Smooth muscle cell (in vitro differentiated cells): ENCODE results near the gene ODF2. TPM values are rescaled to one million over a fixed set of nuclear protein-coding genes. Genes with fewer than 3 reads are reported as not detected.
A peak's percentile ranks its signal among the peaks of the same experiment; 100 is the strongest.

Source experiments
- DNase-seq: peaks from one replicate; lab custom pipeline; 2025; ENCODE audit not compliant: unreplicated experiment; lab: John Stamatoyannopoulos, UW
- H2AFZ ChIP-seq: fragments of 200-600 bp; sonication (generic); 2 replicates; pipeline ENCODE4 v1.6.0; 2016; ENCODE audit warnings: antibody characterized with exemption, low read depth, mild to moderate bottlenecking
- H3F3A ChIP-seq: fragments of 200-600 bp; sonication (generic); 2 replicates; pipeline ENCODE4 v1.6.0; 2017; ENCODE audit warnings: antibody characterized with exemption, low read depth
- H3K27ac ChIP-seq: fragments of 200-600 bp; sonication (generic); 2 replicates; pipeline ENCODE4 v1.5.1; 2016; ENCODE audit warnings: low read depth, mild to moderate bottlenecking
- H3K27me3 ChIP-seq: fragments of 200-600 bp; sonication (generic); 2 replicates; pipeline ENCODE4 v1.6.1; 2016; ENCODE audit warnings: low read depth, mild to moderate bottlenecking
- H3K36me3 ChIP-seq: fragments of 200-600 bp; sonication (generic); 2 replicates; pipeline ENCODE4 v1.5.1; 2016; ENCODE audit warnings: low read depth
- H3K4me1 ChIP-seq: fragments of 200-600 bp; sonication (generic); 2 replicates; pipeline ENCODE4 v1.5.1; 2016; ENCODE audit warnings: low read depth
- H3K4me2 ChIP-seq: fragments of 200-600 bp; sonication (generic); 2 replicates; pipeline ENCODE4 v1.6.0; 2016; ENCODE audit warnings: mild to moderate bottlenecking
- H3K4me3 ChIP-seq: fragments of 200-600 bp; sonication (generic); 2 replicates; pipeline ENCODE4 v1.5.1; 2016; ENCODE audit warnings: mild to moderate bottlenecking
- H3K79me2 ChIP-seq: fragments of 200-600 bp; sonication (generic); 2 replicates; pipeline ENCODE4 v1.6.0; 2016; ENCODE audit warnings: low read depth, mild to moderate bottlenecking
- H3K9ac ChIP-seq: fragments of 200-600 bp; sonication (generic); 2 replicates; pipeline ENCODE4 v1.6.0; 2016; ENCODE audit warnings: low read depth
- H3K9me3 ChIP-seq: fragments of 200-600 bp; sonication (generic); replicated peaks from 2 replicates; pipeline ENCODE4 v1.5.1; 2016; ENCODE audit warnings: low read depth
- H4K20me1 ChIP-seq: fragments of 200-600 bp; sonication (generic); 2 replicates; pipeline ENCODE4 v1.6.0; 2016; ENCODE audit warnings: low read depth
- WGBS: methylation state at CpG from one replicate; pipeline ENCODE4 v1.1.7; 2016; ENCODE audit warnings: low lambda C conversion rate; 5-methylcytosine and 5-hydroxymethylcytosine counted together
- polyA plus RNA-seq: library from polyadenylated mRNA; unstranded; fragments of >200 nt; fragmentation: Nextera tagmentation; extraction: Ambion mirVana; gene quantifications from 2 replicates; pipeline ENCODE4 v1.2.1, GENCODE V29; 2016
- total RNA-seq: library from RNA; depleted of rRNA; stranded (reverse); fragments of >200 nt; gene quantifications from 2 replicates; pipeline ENCODE4 v1.2.3, GENCODE V29; 2014
- TF ChIP-seq, protein P1 (sequence below): fragments of 200-600 bp; sonication (generic); IDR thresholded peaks from 2 replicates; pipeline ENCODE4 v1.5.1; 2017; ENCODE audit warnings: borderline replicate concordance, mild to moderate bottlenecking, antibody characterized with exemption; ENCODE audit not compliant: insufficient read depth, poor library complexity, severe bottlenecking

The ODF2 gene
- total and polyA plus RNA-seq, 2 experiments from 2014 or later: 17.7 to 33.2 TPM

GRCh38 chr9:128409450-128409849, 46.4 kb upstream of the ODF2 start:
- no peak overlapping the region for H3K4me2 ChIP-seq
- TF ChIP-seq, protein P1, sequence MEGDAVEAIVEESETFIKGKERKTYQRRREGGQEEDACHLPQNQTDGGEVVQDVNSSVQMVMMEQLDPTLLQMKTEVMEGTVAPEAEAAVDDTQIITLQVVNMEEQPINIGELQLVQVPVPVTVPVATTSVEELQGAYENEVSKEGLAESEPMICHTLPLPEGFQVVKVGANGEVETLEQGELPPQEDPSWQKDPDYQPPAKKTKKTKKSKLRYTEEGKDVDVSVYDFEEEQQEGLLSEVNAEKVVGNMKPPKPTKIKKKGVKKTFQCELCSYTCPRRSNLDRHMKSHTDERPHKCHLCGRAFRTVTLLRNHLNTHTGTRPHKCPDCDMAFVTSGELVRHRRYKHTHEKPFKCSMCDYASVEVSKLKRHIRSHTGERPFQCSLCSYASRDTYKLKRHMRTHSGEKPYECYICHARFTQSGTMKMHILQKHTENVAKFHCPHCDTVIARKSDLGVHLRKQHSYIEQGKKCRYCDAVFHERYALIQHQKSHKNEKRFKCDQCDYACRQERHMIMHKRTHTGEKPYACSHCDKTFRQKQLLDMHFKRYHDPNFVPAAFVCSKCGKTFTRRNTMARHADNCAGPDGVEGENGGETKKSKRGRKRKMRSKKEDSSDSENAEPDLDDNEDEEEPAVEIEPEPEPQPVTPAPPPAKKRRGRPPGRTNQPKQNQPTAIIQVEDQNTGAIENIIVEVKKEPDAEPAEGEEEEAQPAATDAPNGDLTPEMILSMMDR: no peak
- peaks cover 7% of the 10 kb centered on the region for H3K4me1 ChIP-seq
- no peak overlapping the region for H3K4me3 ChIP-seq
- no peak overlapping the region for H3K27ac ChIP-seq
- no peak for DNase-seq
- H3K36me3 ChIP-seq: no peaks in the 10 kb centered on the region
- WGBS: 53% methylated on average over 8 of the region's 8 CpGs
- H3K79me2 ChIP-seq: no peaks in the 10 kb centered on the region
- H3K9me3 ChIP-seq: no peaks in the 10 kb centered on the region
- H3K9ac ChIP-seq: no peak overlapping the region
- H2AFZ ChIP-seq: no peak overlapping the region
- peaks cover 19% of the 10 kb centered on the region for H3K27me3 ChIP-seq
- no peaks in the 10 kb centered on the region for H3F3A ChIP-seq
- H4K20me1 ChIP-seq: no peaks in the 10 kb centered on the region

- no peak overlapping the region for H3K4me3 ChIP-seq
- DNase-seq: no peak
- no peak overlapping the region for H3K27ac ChIP-seq
- H3K79me2 ChIP-seq: no peaks in the 10 kb centered on the region
- no peak overlapping the region for H2AFZ ChIP-seq
- 39% methylated on average over 6 of the region's 6 CpGs for WGBS
- no peaks in the 10 kb centered on the region for H3K36me3 ChIP-seq
- no peaks in the 10 kb centered on the region for H3F3A ChIP-seq
- TF ChIP-seq, protein P1: peak; percentile 12
- H3K4me2 ChIP-seq: no peak overlapping the region
- H4K20me1 ChIP-seq: no peaks in the 10 kb centered on the region
- no peaks in the 10 kb centered on the region for H3K9me3 ChIP-seq
- no peak overlapping the region for H3K9ac ChIP-seq
- peaks cover 19% of the 10 kb centered on the region for H3K27me3 ChIP-seq
- H3K4me1 ChIP-seq: peaks cover 7% of the 10 kb centered on the region
Measured at GRCh38 chr9:128409978-128410377, 45.8 kb upstream of the ODF2 start.

DNA sequence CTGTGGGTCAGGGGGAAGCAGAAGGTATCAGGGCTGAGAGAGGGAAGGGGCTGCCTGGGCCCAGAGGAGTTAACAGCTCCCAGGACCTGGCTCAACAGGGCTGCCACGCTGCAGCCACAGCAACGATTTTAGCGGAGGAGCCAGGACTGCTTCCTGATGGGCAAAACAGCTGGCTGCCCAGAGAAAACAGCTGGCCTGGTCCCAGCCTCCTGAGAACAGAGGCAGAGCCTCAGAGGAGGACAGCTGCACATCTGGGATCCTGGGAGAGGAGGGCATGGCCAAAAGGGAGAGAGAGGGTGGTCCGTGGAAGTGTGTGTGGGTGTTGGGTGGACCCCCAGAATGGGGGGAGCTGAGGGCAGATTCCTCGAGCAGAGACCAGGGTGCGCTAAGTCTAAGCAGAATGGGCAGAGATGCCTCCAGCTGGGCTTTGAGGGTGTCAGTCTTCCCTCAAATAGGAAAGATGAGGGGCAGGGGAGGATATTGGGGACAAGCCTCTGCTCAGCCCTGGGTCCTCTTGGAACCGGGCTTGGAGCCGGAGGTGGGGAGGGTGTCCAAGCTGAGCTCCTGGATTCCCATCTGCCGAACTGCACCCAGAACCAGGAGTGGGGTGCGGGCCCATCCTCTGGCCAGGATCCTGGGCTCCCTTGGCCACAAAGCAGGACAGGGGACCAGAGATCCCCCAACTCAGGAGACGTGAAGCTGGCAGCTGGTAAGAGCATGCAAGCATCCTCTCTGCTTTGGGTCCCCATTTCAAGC, 44.3 kb upstream of the ODF2 start:
- H3K27ac ChIP-seq: no peak overlapping the region
- WGBS: 77% methylated on average over 11 of the region's 11 CpGs
- H3K4me3 ChIP-seq: no peak overlapping the region
- no peak overlapping the region for H3K9ac ChIP-seq
- H4K20me1 ChIP-seq: no peaks in the 10 kb centered on the region
- no peaks in the 10 kb centered on the region for H3K9me3 ChIP-seq
- no peaks in the 10 kb centered on the region for H3K36me3 ChIP-seq
- peaks cover 19% of the 10 kb centered on the region for H3K27me3 ChIP-seq
- H3F3A ChIP-seq: no peaks in the 10 kb centered on the region
- H3K4me2 ChIP-seq: no peak overlapping the region
- no peaks in the 10 kb centered on the region for H3K79me2 ChIP-seq
- DNase-seq: no peak
- TF ChIP-seq, protein P1: no peak
- H3K4me1 ChIP-seq: peaks cover 7% of the 10 kb centered on the region
- H2AFZ ChIP-seq: no peak overlapping the region
